Transverse colon (tissue), 3 donors: ENCODE results near the gene CFAP61.

Experiments
- POLR2A ChIP-seq: fragments of 450-650 bp; IDR thresholded peaks from one replicate; pipeline ENCODE4 v1.6.1; 2016; ENCODE audit warnings: antibody characterized with exemption, mild to moderate bottlenecking, moderate library complexity
- POLR2AphosphoS5 ChIP-seq, 3 donors: sonication (generic); formaldehyde crosslinking; IDR thresholded peaks; one replicate each; pipeline ENCODE4 v1.6.1; 2016; ENCODE audit warnings: antibody characterized with exemption in 3 of 3

DNA sequence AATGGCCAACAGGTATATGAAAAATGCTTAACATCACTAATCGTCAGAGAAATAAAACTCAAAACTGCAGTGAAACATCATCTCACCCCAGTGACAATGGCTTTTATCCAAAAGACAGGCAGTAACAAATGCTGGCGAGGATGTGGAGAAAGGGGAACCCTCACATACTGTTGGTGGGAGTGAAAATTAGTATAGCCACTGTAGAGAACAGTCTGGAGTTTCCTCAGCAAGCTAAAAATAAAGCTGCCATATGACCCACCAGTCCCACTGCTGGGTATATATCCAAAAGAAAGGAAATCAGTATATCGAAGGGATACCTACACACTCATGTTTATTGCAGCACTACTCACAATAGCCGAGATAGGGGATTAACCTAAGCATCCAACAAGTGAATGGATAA, 292.1 kb downstream of the CFAP61 start:
- no peak for TF ChIP-seq POLR2AphosphoS5 (IDR thresholded peaks at IDR 0.05)
- no peak for TF ChIP-seq POLR2A
